Head of caudate nucleus (tissue), 42 donors: ENCODE measurements around the gene LY86.
A peak's percentile ranks its signal among the peaks of the same experiment; 100 is the strongest.

Experiments used
- DNase-seq, 42 donors: peaks; one replicate each; pipeline versions ENCODE4 v3.0.0 to v3.0.0-alpha.2; 2020 to 2021; ENCODE audit warnings: mixed read lengths in 7 of 42
- intact Hi-C: fragments of 100-400 bp; cut with DNase I; formaldehyde crosslinking; loops from one replicate; pipeline ENCODE4 v1.15.0; 2022

Gene LY86

DNA sequence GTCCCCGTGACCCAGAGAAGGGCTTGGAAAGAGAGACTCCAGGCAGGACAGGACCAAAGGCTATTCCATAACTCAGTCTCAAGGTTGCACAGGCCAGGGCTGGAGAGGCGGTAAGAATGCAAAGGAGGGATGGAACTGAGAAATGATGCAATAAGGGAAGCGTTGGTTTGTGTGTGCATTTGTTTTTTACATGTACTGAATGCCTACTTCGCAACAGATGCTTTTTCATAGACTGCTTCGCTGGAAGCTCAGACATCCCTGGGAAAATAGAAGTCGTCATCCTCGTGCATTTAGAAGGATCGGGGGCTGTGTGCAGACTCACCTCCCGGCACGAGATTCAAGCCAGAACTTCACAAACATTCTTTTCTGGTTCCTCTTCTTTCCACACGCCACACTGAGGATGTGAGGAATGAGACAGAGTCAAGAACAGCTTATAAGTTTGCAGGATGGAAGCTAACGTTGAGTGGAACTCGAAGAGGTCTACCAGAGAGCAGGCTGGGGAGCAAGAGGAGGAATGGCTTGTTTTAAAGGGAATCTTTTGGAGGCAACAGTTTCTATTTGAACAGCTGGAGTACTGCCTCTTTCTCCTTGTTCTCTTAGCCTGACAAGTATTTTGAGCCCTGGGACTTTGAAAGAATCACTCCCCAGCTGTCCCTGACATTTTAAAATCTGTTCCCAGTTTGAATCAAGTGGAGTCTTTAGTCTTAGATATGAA, 19.3 kb upstream of the LY86 start:
- intact Hi-C loops = no loop called here
- no peak for DNase-seq

DNA sequence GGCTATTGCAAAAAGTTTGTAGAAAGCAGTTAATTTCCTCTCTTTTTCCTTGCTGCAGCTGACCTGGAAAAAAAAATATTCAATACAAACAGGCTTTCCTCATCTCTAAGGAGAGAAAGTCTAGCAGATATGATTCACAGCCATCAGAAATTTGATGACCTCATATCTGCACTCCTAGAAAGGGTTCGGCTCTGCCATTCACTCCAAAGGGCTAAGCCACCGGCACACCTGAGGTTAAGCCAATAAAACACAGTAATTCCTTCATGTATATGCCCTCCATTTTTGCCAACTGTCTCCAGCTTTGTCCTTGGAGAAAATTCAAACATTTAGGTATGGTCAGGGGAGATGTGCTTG, 18.7 kb upstream of the LY86 start:
- DNase-seq = no peak
- intact Hi-C loops = no loop called here

DNA sequence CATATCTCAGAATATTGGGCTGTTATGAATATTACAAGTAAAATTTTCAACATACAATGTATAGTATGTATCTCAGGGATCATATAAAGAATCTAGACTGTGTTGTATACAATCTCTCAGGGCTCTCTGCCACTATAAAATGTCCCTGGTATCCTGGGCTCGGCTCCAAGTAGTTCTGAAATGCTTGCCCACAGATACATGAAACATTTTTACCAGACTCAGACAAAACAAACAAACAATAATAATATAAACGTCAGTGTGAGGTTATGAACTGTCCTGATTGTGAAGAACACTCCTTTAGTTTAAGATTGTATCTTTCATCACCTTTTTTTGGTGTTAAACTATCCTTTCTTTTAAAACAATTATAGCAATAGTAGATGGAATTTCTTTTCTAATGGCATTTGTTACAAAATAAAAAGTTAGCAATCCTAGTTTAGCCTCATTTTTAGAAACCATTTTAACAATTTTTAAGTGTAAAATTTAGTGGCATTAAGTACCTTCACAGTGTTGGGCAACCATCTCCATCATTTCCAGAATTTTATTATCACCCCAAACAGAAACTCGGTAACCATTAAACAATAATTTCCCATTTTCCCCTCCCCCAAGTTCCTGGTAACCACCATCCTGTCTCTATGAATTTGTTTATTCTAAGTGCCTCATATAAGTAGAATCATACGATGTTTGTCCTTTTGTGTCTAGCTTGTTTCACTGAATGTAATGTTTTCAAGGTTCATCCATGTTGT, 17.4 kb upstream of the LY86 start:
- intact Hi-C loops = no loop called here
- DNase-seq = no peak

DNA sequence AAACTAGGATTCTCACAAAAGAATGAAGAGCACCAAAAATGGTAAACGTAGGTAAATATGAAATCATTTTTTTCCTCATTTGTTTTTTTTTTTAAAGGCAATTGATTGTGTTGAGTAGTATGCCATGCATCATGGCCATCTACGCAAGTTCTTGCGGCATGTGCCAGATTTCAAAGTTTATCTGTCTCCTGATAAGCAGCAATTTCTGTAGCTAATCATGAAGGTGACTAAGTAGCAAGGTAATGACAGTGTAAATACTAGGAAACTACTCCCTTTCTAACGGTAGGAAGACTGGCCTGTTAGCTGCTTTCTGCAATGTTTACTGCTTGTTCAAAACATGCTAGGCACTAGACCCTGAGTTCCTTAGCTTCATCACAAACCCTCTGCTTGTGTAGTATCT, 13.4 kb upstream of the LY86 start:
- no peak for DNase-seq
- intact Hi-C loops = no loop called here

DNA sequence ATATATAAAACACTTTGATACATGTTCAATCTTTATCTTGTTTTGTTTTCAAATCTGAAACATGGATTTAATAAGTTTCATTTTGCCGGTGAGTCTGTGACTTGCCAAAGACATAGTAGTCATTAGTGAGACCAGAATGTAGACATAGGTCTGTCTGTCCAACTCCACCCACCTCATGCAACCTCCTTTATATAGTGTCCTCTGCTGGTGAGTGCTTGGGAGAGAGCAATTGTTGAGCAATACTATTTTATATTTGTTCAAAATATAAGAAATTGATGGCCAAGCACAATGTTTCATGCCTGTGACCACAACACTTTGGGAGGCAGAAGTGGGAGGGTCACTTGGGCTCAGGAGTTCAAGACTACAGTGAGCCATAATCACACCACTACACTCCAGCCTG, 10.8 kb upstream of the LY86 start:
- DNase-seq = no peak
- intact Hi-C loops = no loop called here

DNA sequence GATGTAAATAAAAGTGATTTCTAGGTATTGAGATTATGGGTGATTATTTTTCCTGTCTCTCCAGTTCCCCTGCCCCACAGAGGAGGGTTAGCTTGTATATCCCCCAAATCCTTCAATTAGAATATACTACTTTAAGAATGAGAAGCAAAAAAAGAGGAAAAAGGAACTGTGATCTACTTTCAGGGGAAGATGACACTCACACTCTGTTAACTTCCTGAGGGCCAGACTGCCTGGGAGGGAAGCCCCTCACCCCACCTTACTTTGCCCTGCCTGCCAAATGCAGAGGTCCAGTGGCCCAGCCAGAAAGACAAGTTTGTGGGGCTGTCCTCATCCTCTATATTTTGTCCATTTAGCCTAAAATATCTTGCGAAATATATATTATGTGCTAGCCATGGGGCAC, 9.2 kb upstream of the LY86 start:
- intact Hi-C loops = no loop called here
- no peak for DNase-seq

DNA sequence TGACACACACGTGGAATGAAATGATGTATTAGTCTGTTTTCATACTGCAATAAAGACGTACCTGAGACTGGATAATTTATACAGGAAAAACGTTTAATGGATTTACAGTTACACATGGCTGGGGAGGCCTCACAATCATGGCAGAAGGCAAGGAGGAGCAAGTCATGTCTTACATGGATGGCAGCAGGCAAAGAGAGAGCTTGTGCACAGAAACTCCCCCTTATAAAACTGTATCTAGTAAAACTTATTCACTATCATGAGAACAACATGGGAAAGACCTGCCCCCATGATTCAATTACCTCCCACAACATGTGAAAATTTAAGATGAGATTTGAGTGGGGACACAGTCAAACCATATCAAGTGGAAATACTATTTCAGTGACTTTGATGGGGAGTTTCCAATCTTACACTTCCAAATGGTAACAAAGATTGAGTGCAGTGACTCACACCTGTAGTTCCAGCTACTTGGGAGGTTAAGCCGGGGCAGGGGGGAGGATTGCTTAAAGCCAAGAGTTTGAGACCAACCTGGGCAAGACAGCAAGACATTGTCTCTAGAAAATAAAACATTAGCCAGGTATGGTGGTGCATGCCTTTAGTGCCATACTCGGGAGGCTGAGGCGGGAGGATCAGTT, 8.2 kb upstream of the LY86 start:
- no peak for DNase-seq
- intact Hi-C loops = no loop called here

DNA sequence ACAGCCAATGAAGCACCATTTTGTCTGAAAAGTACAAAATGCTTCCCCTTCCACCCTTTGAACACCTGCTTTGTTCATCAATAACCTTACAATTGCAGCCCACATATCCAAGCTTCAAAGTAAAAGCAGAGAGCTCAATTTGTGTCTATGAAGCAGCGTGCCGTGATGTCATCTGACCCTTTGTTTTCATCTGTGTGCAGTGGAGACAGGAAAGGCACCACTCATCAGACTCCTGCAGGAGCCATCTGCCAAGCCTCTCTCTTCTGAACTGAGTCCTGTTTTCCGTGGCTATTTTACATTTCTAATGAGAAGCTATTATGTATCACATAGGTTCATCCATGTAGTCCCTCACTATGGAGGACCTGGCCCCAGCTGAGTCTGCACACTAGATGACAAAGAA, 7.5 kb upstream of the LY86 start:
- intact Hi-C loops = no loop called here

DNA sequence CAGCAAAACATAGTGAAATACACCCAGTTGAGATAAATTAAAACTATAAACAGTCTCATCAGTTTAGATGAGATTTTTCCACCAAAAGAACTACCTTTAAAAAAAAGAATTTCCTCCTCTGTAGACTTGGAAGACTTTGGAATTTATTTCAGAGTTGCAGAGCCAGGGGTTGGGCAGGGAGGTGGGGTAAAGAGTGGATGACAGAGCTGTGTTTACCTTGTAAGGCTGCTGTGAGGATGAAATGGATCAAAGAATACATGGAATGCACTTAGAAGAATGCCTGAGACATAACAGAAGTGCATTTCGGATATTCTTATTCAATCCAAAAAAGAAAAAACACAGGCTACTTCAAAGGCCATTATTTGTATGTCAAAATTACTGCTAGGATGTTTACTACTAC, 6.4 kb upstream of the LY86 start:
- intact Hi-C loops = no loop called here
- DNase-seq = no peak

More for the DNA sequence above, 7.5 kb upstream of the LY86 start:
- DNase-seq = no peak

DNA sequence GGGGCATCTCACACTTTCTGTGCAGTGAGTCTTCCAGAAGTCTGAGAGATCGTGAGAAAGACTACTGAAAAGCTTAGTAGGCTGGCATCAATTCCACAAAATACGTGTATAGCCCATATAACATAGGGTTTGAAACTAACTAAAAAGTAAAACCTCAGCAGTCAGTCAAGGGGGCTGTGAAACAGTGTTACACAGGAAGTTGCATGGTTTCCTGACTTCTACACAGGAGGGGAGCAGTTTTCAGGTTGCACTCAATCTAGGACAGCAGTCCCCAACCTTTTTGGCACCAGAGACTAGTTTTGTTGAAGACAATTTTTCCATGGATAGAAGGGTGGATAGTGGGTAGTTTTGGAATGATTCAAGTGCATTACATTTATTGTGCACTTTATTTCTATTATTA, 4.7 kb upstream of the LY86 start:
- no peak for DNase-seq
- intact Hi-C loops = no loop called here

DNA sequence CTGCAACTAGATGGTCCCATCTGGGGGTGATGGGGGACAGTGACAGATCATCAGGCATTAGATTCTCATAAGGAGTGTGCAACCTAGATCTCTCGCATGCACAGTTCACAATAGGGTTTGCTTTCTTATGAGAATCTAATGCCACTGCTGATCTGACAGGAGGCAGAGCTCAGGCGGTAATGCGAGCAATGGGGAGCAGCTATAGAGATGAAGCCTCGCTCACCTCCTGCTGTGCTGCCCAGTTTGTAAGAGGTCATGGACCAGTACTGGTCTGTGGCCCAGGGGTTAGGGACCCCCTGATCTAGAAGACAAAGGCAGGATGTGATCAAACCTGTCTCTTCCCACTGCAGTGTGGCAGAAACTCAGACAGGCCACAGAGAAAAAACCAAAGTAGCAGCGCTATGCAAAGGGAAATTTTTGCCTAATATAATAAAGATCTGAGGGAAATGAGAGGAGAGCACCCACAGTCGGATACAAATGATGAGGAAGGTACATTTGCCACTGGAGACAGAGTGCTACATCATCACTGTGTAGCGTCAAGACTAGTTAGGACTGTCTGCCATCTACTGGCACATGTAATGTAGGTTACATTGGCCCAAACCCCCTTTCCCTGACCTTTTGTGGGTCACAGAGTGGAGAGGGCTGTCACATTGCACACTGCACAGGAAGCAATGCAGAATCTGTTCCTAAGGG, 4.1 kb upstream of the LY86 start:
- no peak for DNase-seq
- intact Hi-C loops = no loop called here

DNA sequence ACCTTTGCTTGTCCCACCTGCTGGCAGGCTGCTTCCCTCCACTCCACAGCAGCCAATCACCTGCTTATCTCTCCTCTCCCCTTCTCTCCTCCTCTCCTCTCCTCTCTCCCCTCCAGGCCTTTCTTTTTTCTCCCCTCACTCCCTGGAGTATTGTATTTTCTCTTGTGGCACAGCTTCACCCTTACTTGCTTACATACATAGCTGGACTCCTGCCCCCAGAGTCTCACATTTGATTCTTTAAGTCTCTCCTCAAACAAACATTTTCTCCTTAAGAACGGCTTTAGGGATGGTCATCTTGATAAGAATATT, 3.6 kb upstream of the LY86 start:
- intact Hi-C loops = no loop called here
- no peak for DNase-seq

DNA sequence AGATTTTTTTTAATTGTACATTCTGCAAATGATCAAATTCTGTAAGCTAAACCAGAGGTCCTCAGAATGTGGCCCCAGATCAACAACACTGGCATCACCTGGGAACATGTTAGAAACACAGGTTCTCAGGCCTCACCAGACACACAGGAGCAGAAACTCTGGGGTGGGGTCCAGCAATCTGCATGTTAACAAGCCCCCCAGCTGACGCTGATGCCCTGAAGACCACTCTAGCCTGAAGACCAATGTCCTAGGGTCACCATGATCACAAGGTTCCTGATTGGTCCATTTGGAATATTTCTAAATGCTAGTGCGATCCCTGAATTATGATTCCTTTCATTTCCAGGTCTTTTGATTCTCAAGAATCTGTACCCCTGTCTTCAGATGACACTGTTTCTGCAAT, 2.4 kb upstream of the LY86 start:
- intact Hi-C loops = no loop called here
- no peak for DNase-seq

DNA sequence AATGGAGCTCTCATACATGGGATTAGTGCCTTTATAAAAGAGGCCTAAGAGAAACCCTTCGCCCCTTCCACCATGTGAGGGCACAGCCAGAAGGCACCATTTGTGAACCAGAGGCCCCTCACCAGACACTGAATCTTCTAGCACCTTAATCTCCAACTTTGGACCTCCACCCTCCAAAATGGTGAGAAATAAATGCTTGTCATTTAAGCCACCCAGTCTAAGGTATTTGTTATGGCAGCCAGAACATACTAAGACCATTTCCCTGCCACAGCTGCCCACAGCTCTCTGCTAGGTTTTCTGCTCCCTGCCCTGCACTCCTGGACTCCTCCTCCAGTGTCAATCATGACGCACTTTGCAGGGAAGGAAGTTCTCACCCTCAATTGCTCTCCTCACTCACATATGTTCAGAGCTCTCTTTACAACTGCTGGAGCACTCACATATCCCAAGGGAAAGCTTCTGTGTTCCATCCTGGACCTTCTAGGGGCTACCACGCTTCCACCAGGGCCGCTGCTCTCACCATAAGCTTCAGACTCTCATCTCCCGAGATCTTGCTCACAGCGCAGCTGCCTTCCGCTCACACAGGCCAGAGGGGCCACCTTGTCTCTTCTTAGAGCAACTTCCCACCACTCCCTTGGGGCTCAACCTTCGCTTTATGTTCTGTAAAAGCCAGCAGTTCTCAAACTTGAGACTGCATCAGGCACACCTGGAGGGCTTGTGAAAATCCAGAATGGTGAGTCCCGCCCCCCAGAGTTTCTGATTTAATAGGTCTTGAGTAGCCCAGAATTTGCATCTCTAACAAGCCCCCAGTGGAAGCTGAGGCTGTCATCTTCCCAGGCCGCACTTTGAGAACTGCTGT, 1.6 kb upstream of the LY86 start:
- peak in 1 of 42 donors; percentile 45 for DNase-seq
- intact Hi-C loops = no loop called here

DNA sequence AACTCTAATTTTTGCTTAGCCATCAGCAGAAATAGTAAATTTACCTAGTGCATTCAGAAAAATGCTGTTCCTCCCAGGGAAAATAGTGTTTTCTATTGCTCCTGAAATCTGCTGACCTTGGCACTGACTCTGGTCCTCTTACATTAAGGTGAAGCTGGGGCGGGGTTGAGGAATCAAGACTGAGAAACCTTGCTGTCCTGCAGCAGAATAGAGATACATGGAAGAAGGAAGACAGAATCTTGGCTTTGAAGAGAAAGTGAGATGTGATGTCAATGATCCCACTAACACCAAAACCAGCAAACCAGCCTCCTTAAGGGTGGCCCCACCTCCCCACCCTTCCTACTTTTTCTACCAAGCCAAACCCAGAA, 840 bp upstream of the LY86 start:
- no peak for DNase-seq
- intact Hi-C loops = no loop called here

DNA sequence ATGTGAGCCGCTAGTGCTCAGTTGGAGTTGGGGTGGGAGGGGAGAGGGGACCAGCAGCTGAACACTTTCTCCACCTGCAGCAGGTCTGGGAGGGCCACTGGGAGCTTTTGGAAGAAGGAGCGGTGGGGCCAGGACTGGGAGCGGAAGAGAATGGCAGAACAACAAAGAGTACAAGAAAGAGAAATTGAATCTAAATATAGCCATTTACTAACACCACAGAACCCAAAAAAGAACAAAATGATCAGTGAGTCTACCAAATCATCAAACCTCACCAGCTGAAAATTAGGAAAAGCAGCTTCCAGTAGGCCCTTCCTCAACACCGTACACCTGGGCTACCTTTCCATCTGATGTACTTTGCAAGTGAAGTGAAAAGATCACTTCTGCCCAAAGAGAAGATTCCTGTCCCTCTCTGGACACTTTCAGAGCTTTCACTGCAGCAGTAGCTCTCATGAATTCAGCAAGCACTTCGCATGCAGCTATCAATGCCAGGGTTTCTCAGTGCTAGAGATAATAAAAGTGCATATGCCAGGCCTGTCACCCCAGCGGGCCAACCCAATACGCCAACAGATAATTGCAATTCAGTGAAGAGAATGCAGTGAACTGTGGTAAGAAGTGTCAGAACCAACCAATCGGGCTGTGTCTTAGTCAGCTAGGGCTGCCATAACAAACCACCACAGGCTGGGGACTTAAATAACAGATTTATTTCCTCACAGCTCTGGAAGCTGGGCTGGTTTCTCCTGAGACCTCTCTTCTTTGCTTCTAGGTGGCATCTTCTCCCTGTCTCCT, 597 bp downstream of the LY86 start:
- intact Hi-C loops = no loop called here
- no peak for DNase-seq

DNA sequence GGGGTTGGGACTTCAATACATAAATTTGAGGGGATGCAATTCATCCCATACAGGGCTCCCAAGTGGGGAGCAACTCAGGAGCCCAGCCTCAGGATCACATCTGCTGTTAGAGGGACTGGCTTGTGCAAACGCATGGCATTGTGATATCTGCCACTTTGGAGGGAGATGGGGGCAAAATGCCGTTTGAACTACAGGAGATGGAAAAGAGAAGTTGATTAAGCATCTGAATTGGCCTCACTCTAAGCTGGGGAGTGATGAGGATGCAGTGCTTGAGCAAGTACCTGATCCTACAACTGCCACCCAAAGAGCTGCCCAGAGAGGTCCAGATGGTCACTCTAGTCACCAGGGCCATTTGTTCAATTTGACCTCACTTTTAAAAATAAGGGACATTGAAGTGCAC, 2.0 kb downstream of the LY86 start:
- no peak for DNase-seq
- intact Hi-C loops = no loop called here

DNA sequence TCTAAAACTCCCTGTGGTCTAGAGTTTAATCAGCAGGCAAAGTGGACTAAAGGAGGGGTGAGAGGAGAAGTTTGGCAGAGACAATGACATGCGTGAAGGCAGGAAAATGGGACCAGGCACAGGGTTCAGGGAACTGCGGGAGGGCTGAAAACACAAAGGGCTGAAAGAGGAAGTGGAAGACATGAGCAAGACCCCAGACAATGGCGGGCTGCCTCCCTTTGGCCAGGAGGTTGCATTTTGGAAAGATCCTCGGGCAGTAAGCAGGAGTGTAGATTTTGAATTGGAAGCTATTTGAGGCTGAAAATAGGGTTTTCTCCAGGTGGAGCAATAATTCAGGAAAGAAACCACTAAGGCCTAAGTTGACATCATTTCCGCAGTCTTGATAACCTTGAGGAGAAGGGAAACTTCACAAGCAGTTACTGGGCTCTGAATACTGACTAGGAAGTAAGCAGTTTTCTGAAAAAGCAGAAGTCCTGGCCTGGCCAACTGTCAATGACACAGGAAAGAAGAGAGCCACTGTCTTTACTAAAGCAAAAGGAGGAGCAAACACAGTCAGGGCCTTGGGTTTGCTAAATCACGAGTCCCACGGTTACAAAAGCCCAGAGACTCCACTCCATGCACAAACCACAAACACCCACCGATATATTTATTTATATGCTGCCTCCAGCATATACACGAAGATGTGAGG, 3.4 kb downstream of the LY86 start:
- intact Hi-C loops = no loop called here
- peak in 16 of 42 donors; percentile 17 to 53 (median 31) for DNase-seq
